Endothelial cell of umbilical vein (primary cell): Measurements from ENCODE around the gene SMIM38.

Experiments used
- CTCF ChIP-seq, 2 donors: IDR thresholded peaks; 1 replicate in 1 of 2; 2 replicates in 1 of 2; pipeline ENCODE4 v1.5.1; 2011; ENCODE audit warnings: low read length in 2 of 2, mild to moderate bottlenecking in 2 of 2, moderate library complexity in 2 of 2, control low read depth in 1 of 2, inconsistent platforms in 1 of 2, low read depth in 1 of 2; ENCODE audit not compliant: insufficient read depth in 1 of 2; ENCODE audit errors: extremely low read depth in 1 of 2
- EZH2 ChIP-seq: IDR thresholded peaks from 2 replicates; pipeline ENCODE4 v1.6.1; 2012; ENCODE audit warnings: borderline replicate concordance, low read depth, mild to moderate bottlenecking, moderate library complexity, low read length, inconsistent platforms; ENCODE audit not compliant: severe bottlenecking
- FOS ChIP-seq: IDR thresholded peaks from 2 replicates; pipeline ENCODE4 v1.6.1; 2011; ENCODE audit warnings: mild to moderate bottlenecking, low read length, moderate library complexity, borderline replicate concordance; ENCODE audit not compliant: insufficient read depth
- JUN ChIP-seq: IDR thresholded peaks from 2 replicates; pipeline ENCODE4 v1.6.1; 2011; ENCODE audit warnings: borderline replicate concordance, low read depth; ENCODE audit not compliant: insufficient read length, insufficient read depth
- MYC ChIP-seq: IDR thresholded peaks from one replicate; pipeline ENCODE4 v1.6.1; 2011; ENCODE audit warnings: mild to moderate bottlenecking, low read depth, low read length
- POLR2A ChIP-seq: IDR thresholded peaks from 2 replicates; pipeline ENCODE4 v1.6.1; 2012; ENCODE audit warnings: low read depth, mild to moderate bottlenecking, control low read depth, low read length

DNA sequence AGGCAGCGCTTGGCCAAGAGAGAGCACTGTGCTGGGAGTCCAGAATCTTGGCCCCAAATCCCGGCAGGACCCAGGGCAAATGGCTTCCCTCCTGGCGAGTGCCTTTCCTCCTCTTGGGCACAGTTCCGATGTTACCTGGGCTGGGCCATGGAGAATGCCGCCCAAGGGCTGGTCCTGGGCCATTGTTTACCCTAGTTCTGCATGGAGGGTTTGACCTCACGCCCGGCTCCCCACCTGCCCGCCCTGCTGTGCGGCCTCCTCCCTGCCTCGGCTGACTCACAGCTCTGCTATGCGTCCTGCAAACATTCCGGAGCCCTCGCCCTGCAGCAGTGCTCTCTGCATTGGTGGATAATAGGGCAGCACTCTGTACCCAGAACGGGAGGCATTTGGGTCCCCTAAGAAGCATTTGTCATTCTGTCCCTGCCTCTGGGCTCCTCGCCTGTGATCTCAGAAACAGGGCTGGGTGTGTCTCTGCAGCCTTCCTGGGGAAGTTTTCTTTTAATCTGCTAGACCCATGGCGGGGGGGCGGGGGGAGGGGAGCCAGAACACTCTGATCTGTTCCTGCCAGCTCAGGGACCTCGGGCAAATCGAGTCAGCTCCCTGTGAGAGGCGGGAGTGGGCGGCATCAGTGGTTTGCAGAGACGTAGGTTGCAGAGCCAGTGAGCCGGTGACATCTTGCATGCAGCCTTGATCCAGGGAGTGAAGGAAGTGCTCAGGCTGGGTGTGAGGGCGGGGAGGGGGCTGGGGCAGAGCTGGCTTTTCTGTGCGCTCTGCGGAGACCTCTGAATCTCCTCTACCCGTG is 32.9 kb upstream of the SMIM38 start:
- no peak for TF ChIP-seq CTCF (IDR thresholded peaks at IDR 0.05; ENCODE audit: extremely low read depth in 1 of 2, insufficient read depth in 1 of 2, low read depth in 1 of 2, low read length in 2 of 2)
- TF ChIP-seq FOS: peak; percentile 92
- TF ChIP-seq POLR2A: no peak
- TF ChIP-seq JUN: peak; percentile 28
- TF ChIP-seq EZH2: no peak
- no peak for TF ChIP-seq MYC
